SU-DHL-6 (cell line): ENCODE data around the gene AXIN1.

ENCODE experiments used
- H2AFZ ChIP-seq: fragments of 200-600 bp; sonication (generic); 2 replicates; pipeline ENCODE4 v1.6.1; 2014; ENCODE audit warnings: low read depth, mild to moderate bottlenecking, moderate library complexity, mixed read lengths, antibody characterized with exemption, low read length; ENCODE audit not compliant: severe bottlenecking
- H3F3A ChIP-seq: fragments of 200-600 bp; shearing (Covaris generic); 2 replicates; pipeline ENCODE4 v1.6.0; 2016; ENCODE audit warnings: antibody characterized with exemption, mild to moderate bottlenecking; ENCODE audit not compliant: insufficient read depth
- H3K27ac ChIP-seq: fragments of 200-600 bp; sonication (generic); 2 replicates; pipeline ENCODE4 v1.5.1; 2016; ENCODE audit warnings: low read depth, mild to moderate bottlenecking, low read length, moderate library complexity, mixed read lengths
- H3K27me3 ChIP-seq: fragments of 200-600 bp; sonication (generic), shearing (Covaris generic); 2 replicates; pipeline ENCODE4 v1.6.0; 2014; ENCODE audit warnings: mild to moderate bottlenecking, low read length
- H3K36me3 ChIP-seq: fragments of 200-600 bp; sonication (generic); 2 replicates; pipeline ENCODE4 v1.6.1; 2014; ENCODE audit warnings: mild to moderate bottlenecking, low read length, mixed read lengths
- H3K4me2 ChIP-seq: fragments of 300-600, 200-600 bp; shearing (Covaris generic), sonication (generic); 2 replicates; pipeline ENCODE4 v1.6.0; 2014; ENCODE audit warnings: low read length, low read depth, mild to moderate bottlenecking; ENCODE audit not compliant: poor library complexity, severe bottlenecking
- H3K4me3 ChIP-seq: fragments of 200-600 bp; sonication (generic); 2 replicates; pipeline ENCODE4 v1.5.1; 2014; ENCODE audit warnings: antibody characterized with exemption, low read length, mild to moderate bottlenecking, mixed read lengths; ENCODE audit not compliant: insufficient read depth, poor library complexity, severe bottlenecking
- H3K79me2 ChIP-seq: fragments of 200-600 bp; sonication (generic); 2 replicates; pipeline ENCODE4 v1.6.1; 2014; ENCODE audit warnings: mild to moderate bottlenecking, low read length, moderate library complexity; ENCODE audit not compliant: insufficient read depth
- H3K9ac ChIP-seq: fragments of 200-600 bp; sonication (generic); 2 replicates; pipeline ENCODE4 v1.7.0; 2014; ENCODE audit warnings: mild to moderate bottlenecking, low read length
- H3K9me2 ChIP-seq: fragments of 200-600 bp; sonication (generic); replicated peaks from 2 replicates; pipeline ENCODE4 v1.6.1; 2014; ENCODE audit warnings: low read length; ENCODE audit not compliant: insufficient read depth
- H3K9me3 ChIP-seq: fragments of 200-600 bp; sonication (generic); 2 replicates; pipeline ENCODE4 v1.6.1; 2014; ENCODE audit warnings: low read length, mixed read lengths; ENCODE audit not compliant: insufficient read depth
- H4K20me1 ChIP-seq: fragments of 200-600 bp; sonication (generic); 2 replicates; pipeline ENCODE4 v1.6.1; 2014; ENCODE audit warnings: low read depth, mild to moderate bottlenecking, antibody characterized with exemption, low read length, moderate library complexity, mixed read lengths
- EZH2phosphoT487 ChIP-seq: fragments of 200-600 bp; sonication (generic), shearing (Covaris generic); conservative IDR thresholded peaks from 2 replicates; pipeline ENCODE4 v1.6.1; 2018; ENCODE audit warnings: mild to moderate bottlenecking, antibody characterized with exemption, low read length, moderate library complexity, mixed read lengths
- TF ChIP-seq, protein P1 (sequence below): fragments of 200-600 bp; sonication (generic); IDR thresholded peaks from one replicate; pipeline ENCODE4 v1.5.1; 2017; ENCODE audit warnings: antibody characterized with exemption, mild to moderate bottlenecking, low read length, moderate library complexity; ENCODE audit not compliant: insufficient read depth, poor library complexity, severe bottlenecking

The AXIN1 gene, protein sequence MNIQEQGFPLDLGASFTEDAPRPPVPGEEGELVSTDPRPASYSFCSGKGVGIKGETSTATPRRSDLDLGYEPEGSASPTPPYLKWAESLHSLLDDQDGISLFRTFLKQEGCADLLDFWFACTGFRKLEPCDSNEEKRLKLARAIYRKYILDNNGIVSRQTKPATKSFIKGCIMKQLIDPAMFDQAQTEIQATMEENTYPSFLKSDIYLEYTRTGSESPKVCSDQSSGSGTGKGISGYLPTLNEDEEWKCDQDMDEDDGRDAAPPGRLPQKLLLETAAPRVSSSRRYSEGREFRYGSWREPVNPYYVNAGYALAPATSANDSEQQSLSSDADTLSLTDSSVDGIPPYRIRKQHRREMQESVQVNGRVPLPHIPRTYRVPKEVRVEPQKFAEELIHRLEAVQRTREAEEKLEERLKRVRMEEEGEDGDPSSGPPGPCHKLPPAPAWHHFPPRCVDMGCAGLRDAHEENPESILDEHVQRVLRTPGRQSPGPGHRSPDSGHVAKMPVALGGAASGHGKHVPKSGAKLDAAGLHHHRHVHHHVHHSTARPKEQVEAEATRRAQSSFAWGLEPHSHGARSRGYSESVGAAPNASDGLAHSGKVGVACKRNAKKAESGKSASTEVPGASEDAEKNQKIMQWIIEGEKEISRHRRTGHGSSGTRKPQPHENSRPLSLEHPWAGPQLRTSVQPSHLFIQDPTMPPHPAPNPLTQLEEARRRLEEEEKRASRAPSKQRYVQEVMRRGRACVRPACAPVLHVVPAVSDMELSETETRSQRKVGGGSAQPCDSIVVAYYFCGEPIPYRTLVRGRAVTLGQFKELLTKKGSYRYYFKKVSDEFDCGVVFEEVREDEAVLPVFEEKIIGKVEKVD

DNA sequence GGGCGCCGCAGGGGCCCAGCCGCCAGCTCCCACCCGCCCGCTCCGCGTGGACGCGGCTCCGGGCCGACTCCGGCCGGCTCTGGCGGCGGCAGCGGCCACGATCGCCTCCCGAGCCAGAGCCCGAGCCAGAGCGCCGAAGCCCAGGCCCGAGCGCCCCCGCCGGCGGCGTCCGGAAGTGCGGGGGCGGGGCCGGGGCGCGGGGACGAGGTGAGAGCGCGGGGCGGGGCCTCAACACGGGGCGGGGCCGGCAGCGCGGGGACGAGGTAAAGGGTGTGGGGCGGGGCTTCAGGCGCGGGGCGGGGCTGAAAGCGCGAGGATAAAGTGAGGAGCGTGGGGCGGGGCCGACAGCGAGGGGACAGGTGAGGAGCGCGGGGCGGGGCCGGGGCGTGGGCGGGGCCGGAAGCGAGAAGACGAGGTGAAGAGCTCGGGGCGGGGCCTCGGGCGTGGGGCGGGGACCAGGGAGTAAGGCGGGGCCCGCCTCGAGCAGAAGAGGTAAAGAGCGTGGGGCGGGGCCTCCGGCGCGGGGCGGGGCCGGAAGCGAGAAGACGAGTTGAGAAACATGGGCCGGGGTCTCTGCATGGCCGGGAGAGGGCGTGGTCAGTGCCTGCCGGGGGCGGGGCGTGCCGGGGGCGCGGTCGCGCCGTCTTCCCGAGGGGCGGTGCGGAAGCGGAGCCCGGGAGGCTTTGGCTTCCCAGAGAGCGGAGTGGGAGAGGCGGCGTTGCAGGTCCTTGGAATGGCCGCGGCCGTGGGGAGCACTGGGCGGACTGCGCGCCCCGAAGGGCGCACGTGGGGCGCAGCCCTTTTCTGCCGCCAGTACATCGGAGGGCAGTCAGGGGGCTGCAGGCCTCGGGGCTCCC, at the start of gene AXIN1:
AXIN1 (minus strand) TSS at position 177 of the 857 bp plus-strand sequence. CDS start 5,698 bp downstream, outside the sequence.
- Histone ChIP-seq H3K9me3 (no peaks in the 10 kb centered on the region), H4K20me1 (no peaks in the 10 kb centered on the region), H3F3A (no peaks in the 10 kb centered on the region), H3K27me3 (no peaks in the 10 kb centered on the region), H2AFZ (peak within 1 kb of the TSS; percentile 77), H3K27ac (no peak within 1 kb of the TSS), H3K79me2 (peaks cover 25% of the 10 kb centered on the region), H3K9ac (peak within 1 kb of the TSS; percentile 84), H3K4me3 (peak within 1 kb of the TSS; percentile 89), H3K4me2 (peak within 1 kb of the TSS; percentile 90), H3K36me3 (no peaks in the 10 kb centered on the region), H3K9me2 (no peaks in the 10 kb centered on the region)
- TF ChIP-seq, protein P1, sequence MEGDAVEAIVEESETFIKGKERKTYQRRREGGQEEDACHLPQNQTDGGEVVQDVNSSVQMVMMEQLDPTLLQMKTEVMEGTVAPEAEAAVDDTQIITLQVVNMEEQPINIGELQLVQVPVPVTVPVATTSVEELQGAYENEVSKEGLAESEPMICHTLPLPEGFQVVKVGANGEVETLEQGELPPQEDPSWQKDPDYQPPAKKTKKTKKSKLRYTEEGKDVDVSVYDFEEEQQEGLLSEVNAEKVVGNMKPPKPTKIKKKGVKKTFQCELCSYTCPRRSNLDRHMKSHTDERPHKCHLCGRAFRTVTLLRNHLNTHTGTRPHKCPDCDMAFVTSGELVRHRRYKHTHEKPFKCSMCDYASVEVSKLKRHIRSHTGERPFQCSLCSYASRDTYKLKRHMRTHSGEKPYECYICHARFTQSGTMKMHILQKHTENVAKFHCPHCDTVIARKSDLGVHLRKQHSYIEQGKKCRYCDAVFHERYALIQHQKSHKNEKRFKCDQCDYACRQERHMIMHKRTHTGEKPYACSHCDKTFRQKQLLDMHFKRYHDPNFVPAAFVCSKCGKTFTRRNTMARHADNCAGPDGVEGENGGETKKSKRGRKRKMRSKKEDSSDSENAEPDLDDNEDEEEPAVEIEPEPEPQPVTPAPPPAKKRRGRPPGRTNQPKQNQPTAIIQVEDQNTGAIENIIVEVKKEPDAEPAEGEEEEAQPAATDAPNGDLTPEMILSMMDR: peak; percentile 23
- TF ChIP-seq EZH2phosphoT487: no peak

DNA sequence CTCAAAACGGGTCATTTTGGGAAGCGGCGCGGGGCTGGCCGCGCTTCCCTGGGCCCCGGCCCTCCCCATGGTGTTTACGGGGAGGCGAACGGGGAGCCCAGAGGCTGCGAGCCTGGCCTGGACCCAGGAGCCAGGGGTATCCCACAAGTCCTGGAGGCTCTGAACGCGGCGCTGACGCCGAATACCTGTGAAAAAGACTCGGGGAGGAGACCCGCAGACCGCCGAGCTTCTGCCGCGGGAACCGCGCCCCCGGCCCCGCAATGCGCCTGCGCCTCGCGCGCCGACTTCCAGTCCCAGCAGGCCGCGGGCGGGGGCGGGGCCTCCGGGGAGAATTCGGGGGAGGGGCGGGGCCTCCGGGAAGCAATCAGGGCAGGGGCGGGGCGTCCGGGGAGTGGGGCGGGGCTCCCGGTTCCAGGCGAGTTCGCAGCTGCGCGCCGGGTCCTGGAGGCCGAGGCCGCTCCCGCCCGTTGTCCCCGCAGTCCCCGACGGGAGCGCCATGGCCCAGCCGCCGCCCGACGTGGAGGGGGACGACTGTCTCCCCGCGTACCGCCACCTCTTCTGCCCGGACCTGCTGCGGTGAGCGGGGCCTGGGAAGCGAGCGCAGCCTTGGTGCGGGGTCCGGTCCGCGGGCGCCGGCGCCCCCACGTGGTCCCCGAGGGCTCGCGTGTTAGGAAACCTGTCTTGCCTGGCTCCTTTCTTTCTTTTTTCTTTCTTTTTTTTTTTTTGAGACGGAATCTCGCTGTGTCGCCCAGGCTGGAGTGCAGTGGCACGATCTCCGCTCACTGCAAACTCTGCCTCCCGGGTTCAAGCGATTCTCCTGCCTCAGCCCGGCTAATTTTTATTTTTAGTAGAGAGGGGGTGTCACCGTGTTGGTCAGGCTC, 49.2 kb upstream of the AXIN1 start, which contains the start of gene DECR2:
DECR2 (plus strand) TSS at position 418 of the 881 bp plus-strand sequence; CDS start at position 497, 79 bp downstream.
- TF ChIP-seq, protein P1: peak; percentile 55
- no peak for TF ChIP-seq EZH2phosphoT487
- no peaks in the 10 kb centered on the region for H3K9me3 ChIP-seq
- H3K27me3 ChIP-seq: no peaks in the 10 kb centered on the region
- peaks cover 5% of the 10 kb centered on the region; the same call in 1 of the 2 replicates for H3F3A ChIP-seq
- peak within 1 kb of the TSS; percentile 67 for H3K27ac ChIP-seq
- H2AFZ ChIP-seq: peak within 1 kb of the TSS; percentile 81
- H4K20me1 ChIP-seq: no peaks in the 10 kb centered on the region
- no peaks in the 10 kb centered on the region for H3K9me2 ChIP-seq
- no peaks in the 10 kb centered on the region for H3K79me2 ChIP-seq
- peak within 1 kb of the TSS; percentile 87 for H3K4me3 ChIP-seq
- no peaks in the 10 kb centered on the region for H3K36me3 ChIP-seq
- H3K9ac ChIP-seq: peak within 1 kb of the TSS; percentile 88
- H3K4me2 ChIP-seq: peak within 1 kb of the TSS; percentile 69
